LNCAP (cell line): ENCODE data around the gene PRC1.

ENCODE experiments used
- CTCF ChIP-seq: fragments of 450-650 bp; IDR thresholded peaks from 2 replicates; pipeline ENCODE4 v1.5.1; 2017; ENCODE audit warnings: mild to moderate bottlenecking

PRC1 gene

GRCh38 chr15:91007266-91007665 lies 12.9 kb upstream of the PRC1 start:
- TF ChIP-seq CTCF = no peak

DNA sequence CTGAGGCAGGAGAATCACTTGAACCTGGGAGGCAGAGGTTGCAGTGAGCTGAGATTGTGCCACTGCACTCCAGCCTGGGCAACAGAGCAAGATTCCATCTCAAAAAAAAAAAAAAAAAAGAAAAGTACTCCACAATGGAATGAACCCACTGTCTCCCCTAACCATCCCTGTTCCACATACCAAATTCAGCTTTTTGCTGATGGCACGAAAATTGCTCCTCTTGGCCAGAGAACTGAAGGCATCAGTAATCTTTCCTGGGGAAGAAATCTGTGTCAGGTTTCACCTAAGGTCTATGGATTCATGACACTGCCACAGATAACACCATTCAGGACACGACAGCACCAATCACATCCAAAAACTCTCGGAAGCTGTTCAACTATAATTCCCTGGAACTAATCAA lies 6.9 kb upstream of the PRC1 start:
- TF ChIP-seq CTCF = no peak

DNA sequence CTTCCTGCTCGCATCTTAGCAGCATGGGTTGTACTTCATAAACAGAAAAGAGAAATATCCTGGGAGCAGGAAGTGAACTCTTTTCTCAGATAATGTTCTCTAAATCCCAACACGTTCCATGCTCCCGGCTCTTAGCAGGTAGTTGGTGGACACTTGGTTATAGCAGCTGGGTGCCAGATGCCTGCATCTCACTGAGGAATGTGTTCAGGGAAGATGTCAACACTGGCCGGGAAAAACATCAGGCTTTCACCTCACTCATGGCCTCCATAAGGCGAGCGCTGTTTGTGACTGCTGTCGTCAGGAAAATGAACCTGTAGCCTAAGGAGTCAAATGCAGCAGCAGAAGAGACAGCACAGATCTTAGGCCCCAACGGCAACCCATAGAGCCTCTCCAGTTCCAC lies 4.4 kb upstream of the PRC1 start:
- TF ChIP-seq CTCF = no peak

DNA sequence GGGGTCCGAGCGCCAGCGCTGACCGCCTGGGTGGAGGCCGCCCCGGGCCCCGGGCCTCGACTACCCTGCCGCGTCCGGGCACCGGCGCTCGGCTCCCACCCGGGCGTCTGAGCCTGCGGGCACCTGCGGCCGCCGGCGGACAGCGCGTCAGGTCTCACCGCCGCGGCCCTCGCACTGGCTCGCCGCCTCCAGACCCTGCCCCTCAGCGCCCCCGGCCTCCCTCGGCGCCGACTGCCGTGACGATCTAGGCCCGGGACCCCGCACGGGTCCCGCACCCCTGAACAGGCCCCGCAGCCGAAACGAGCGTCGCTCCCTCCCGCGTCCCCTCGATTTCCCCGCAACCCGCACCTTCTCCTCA lies 297 bp downstream of the PRC1 start:
- TF ChIP-seq CTCF = no peak

DNA sequence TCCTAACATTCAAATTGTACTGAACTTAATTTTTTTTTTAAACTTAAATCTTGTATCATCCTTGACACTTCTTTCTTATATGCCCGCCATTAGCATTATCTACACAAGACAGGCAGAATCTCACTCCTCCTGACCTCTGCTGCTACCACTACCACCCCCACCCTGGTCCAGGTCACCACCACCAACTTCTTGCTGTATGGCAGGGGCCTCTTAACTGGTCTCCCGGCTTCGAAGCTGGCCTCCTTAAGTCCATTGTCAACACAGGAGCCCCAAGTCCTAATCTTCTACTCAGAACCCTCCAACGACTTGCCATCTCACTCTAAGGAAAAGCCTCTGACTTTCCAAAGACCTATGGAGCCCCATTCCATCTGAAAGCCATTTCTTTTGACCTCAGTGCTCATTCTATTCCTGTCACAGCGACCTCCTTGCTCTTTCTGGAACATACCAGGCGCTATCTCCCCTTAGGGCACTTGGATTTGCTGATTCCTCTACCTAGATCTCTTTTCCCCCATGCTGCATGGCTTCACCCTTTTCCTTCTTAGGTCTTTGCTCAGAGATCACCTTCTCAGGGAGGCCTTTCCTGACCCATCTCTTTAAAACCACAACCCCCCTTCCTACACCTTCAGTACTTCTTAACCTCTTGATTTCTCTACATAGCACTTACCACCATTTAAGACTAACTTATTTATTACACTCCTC lies 2.6 kb downstream of the PRC1 start:
- no peak for TF ChIP-seq CTCF

DNA sequence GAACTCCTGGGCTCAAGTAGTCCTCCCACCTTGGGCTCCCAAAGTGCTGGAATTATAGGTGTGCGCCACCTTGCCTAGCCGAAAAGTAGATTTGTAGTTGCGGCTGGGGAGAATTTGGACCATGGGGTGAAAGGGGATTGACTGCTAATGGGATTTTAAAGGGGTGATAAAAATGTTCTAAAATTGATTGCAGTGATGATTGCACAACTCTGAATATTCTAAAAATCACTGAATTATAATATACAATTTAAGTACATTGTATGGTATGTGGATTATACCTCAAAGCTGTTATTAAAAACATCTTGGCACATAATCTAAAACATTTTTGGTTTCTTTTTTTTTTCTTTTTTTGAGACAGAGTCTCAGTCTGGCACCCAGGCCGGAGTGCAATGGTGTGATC lies 3.9 kb downstream of the PRC1 start:
- TF ChIP-seq CTCF = no peak

DNA sequence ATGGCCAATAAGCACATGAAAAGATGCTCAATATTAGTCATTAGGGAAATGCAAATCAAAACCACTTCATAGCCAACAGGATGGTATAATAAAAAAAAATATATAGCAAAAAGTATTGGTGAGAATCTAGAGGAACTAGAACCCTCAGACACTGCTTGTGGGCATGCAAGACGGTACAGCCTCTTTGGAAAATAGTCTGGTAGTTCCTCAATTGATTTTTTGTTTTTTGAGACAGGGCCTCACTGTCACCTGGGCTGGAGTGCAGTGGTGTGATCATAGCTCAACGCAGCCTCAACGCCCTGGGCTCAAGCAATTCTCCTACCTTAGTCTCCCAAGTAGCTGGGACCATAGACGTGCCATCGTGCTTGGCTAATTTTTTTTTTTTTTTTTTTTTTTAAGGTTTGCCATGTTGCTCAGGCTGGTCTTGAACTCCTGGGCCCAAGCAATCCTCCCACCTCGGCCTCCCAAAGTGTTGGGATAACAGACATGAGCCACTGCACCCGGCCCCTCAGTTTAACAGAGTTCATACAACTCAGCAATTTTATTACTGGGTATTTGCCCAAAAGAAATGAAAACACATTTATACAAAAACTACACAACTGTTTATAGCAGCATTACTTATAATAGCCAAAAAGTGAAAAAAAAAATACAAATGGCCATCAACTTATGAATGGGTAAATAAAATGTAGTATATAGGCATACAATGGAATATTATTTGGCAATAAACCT lies 5.1 kb downstream of the PRC1 start:
- no peak for TF ChIP-seq CTCF
